Measurements from ENCODE around the gene SORCS2.

GRCh38 chr4:7721984-7722551 lies 529.7 kb downstream of the SORCS2 start:
- TF ChIP-seq POLR2A (IDR thresholded peaks at IDR 0.05) (no peak), CTCF (IDR thresholded peaks at IDR 0.05) (peak in 2 of 4 donors; percentile 11 to 16)

Measured in right lobe of liver (tissue), 4 donors.